ENCODE measurements around the gene UFD1.

DNA sequence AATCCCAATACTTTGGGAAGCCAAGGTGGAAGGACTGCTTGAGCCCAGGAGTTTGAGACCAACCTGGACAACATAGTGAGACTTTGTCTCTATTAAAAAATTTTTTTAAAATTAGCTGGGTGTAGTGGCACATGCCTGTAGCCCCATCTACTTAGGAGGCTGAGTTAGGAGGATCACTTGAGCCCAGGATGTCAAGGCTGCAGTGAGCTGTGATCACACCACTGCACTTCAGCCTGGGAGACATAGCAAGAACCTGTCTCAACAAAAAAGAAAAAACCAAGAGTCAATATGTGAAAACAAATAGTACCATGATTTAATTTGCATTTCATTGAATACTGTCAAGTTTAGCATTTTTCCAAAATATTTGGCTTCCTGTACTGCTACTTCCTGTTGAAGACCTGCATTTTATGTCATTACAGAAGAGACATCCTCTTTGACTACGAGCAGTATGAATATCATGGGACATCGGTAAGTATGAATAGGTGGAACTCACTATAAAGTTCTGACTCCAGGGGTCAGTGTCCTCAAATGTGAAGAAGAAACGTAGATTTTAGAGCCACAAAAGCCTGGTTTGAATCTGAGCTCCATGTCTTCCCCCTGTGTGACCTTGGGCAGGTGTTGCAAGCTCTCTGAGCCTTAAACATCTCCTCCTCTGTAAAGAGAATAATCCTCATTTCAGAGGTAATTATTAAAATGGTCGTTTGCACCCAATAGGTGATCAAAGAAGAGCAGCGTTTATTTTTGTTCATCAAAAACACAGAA, 16.8 kb upstream of the UFD1 start:
- TF ChIP-seq CTCF (IDR thresholded peaks at IDR 0.05) (no peak), ZFX (IDR thresholded peaks at IDR 0.05; ENCODE audit: borderline replicate concordance) (no peak)

Measured in 22Rv1 (cell line).